Transverse colon (tissue), 4 donors: Measurements from ENCODE around the gene ETV7. TPM values are rescaled to one million over a fixed set of nuclear protein-coding genes. Genes with fewer than 3 reads are reported as not detected.

ENCODE experiments used
- DNase-seq: peaks from one replicate; pipeline ENCODE4 v3.0.0-alpha.2; 2019
- H3K27ac ChIP-seq, 4 donors: fragments of 200-600 bp; sonication (generic); 2 replicates each; pipeline ENCODE4 v1.5.1; 2016 to 2018; ENCODE audit warnings: inconsistent platforms in 4 of 4
- H3K27me3 ChIP-seq: fragments of 200-600 bp; sonication (generic); 2 replicates; pipeline ENCODE4 v1.5.1; 2017; ENCODE audit warnings: inconsistent platforms
- H3K36me3 ChIP-seq, 4 donors: fragments of 200-600 bp; sonication (generic); 2 replicates each; pipeline ENCODE4 v1.5.1; 2017 to 2019; ENCODE audit warnings: inconsistent platforms in 4 of 4
- H3K4me1 ChIP-seq, 4 donors: fragments of 200-600 bp; sonication (generic); 2 replicates each; pipeline ENCODE4 v1.5.1; 2017 to 2020; ENCODE audit warnings: inconsistent platforms in 4 of 4
- H3K4me3 ChIP-seq, 4 donors: fragments of 200-600 bp; sonication (generic); 1 replicate in 1 of 4; 2 replicates in 3 of 4; pipeline versions ENCODE4 v1.5.1 to v1.6.1; 2017 to 2019; ENCODE audit warnings: inconsistent platforms in 4 of 4
- H3K9me3 ChIP-seq, 2 donors: fragments of 200-600 bp; sonication (generic); 2 replicates each; pipeline ENCODE4 v1.5.1; 2017 to 2019; ENCODE audit warnings: inconsistent platforms in 2 of 2
- EP300 ChIP-seq: sonication (generic); formaldehyde crosslinking; IDR thresholded peaks from one replicate; pipeline ENCODE4 v1.6.1; 2017; ENCODE audit warnings: antibody characterized with exemption, low read depth
- POLR2A ChIP-seq: fragments of 450-650 bp; IDR thresholded peaks from one replicate; pipeline ENCODE4 v1.6.1; 2016; ENCODE audit warnings: antibody characterized with exemption, mild to moderate bottlenecking, moderate library complexity
- POLR2AphosphoS5 ChIP-seq, 3 donors: sonication (generic); formaldehyde crosslinking; IDR thresholded peaks; one replicate each; pipeline ENCODE4 v1.6.1; 2016; ENCODE audit warnings: antibody characterized with exemption in 3 of 3
- WGBS, 2 donors: methylation state at CpG; one replicate each; pipeline ENCODE4 v1.1.5; 2018; ENCODE audit warnings: low coverage in 1 of 2; 5-methylcytosine and 5-hydroxymethylcytosine counted together
- in situ Hi-C, 4 donors: fragments of 200-750 bp; cut with MboI; loops; one replicate each; pipeline versions ENCODE4 v1.15.0 to v1.15.1; 2017; ENCODE audit warnings: low sequenced_read_pairs in 3 of 4, low pct_ligation_motif_present in 1 of 4, low pct_unique_long_range_greater_than_20kb in 1 of 4
- intact Hi-C: fragments of 100-400 bp; cut with DNase I; formaldehyde crosslinking; loops from one replicate; pipeline ENCODE4 v1.15.1; 2023; ENCODE audit warnings: low total_unique reads
- total RNA-seq, 4 donors: library from RNA; depleted of rRNA; stranded (reverse); fragments of >200 nt; gene quantifications; one replicate each; pipeline ENCODE4 v1.1.0, GENCODE V29; 2016
- TF ChIP-seq, protein P1 (sequence below), 5 experiments: fragments of 200-600 bp in 3 of 5; fragments of 450-650 bp in 2 of 5; sonication (generic) in 3 of 5; IDR thresholded peaks; 1 replicate in 2 of 5; 2 replicates in 3 of 5; pipeline ENCODE4 v1.5.1; 2016 to 2017; ENCODE audit warnings: antibody characterized with exemption in 5 of 5, inconsistent platforms in 3 of 5, mild to moderate bottlenecking in 2 of 5, moderate library complexity in 1 of 5

ETV7 gene
- total RNA-seq, 4 donors from 2014 or later: 1.3 to 4.2 (median 3.0) TPM

DNA sequence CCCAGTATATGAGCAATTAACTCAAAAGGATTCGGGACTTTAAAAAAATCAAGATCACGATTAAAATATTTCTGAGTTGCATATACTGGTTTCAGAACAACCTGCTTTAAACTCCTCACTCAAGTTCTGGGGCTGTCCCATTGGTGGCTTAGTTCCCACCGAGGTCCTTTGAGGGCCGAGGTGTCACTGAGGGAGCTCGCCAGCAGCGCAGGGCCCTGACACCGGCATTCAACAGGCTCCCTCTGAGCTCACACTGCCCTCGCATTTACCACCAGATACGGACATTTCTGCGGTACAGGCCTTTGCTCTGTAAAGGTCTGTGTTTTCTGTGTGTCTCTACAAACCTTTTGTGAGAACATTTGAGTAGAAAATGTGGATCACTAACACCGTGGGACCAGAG lies 26.4 kb downstream of the ETV7 start:
- peaks cover 0 to 17% (median 3%) of the 10 kb centered on the region in 4 donors for H3K4me1 ChIP-seq
- intact Hi-C loops: loop anchor here (2.0 kb wide), 1 partner anchor 58 kb away; no protein-coding TSS in a partner anchor
- WGBS, 2 donors: 71% methylated on average over 11 of the region's 11 CpGs; no CpG with 5 or more reads in 1 of the 2 donors
- in situ Hi-C loops: loop anchor here in 3 of 4 donors (10.0 to 25.0 kb wide), 3 partner anchors 56 to 349 kb away; partner anchors contain the start of gene SLC26A8 (in 2 of the 3)
- DNase-seq: no peak
- no peak overlapping the region for H3K27ac ChIP-seq
- TF ChIP-seq EP300 (no peak), POLR2AphosphoS5 (IDR thresholded peaks at IDR 0.05) (no peak), POLR2A (no peak)
- TF ChIP-seq, protein P1, sequence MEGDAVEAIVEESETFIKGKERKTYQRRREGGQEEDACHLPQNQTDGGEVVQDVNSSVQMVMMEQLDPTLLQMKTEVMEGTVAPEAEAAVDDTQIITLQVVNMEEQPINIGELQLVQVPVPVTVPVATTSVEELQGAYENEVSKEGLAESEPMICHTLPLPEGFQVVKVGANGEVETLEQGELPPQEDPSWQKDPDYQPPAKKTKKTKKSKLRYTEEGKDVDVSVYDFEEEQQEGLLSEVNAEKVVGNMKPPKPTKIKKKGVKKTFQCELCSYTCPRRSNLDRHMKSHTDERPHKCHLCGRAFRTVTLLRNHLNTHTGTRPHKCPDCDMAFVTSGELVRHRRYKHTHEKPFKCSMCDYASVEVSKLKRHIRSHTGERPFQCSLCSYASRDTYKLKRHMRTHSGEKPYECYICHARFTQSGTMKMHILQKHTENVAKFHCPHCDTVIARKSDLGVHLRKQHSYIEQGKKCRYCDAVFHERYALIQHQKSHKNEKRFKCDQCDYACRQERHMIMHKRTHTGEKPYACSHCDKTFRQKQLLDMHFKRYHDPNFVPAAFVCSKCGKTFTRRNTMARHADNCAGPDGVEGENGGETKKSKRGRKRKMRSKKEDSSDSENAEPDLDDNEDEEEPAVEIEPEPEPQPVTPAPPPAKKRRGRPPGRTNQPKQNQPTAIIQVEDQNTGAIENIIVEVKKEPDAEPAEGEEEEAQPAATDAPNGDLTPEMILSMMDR (IDR thresholded peaks at IDR 0.05): no peak
- no peak overlapping the region for H3K4me3 ChIP-seq
- no peaks in the 10 kb centered on the region for H3K27me3 ChIP-seq
- no peaks in the 10 kb centered on the region for H3K9me3 ChIP-seq
- H3K36me3 ChIP-seq: no peaks in the 10 kb centered on the region

DNA sequence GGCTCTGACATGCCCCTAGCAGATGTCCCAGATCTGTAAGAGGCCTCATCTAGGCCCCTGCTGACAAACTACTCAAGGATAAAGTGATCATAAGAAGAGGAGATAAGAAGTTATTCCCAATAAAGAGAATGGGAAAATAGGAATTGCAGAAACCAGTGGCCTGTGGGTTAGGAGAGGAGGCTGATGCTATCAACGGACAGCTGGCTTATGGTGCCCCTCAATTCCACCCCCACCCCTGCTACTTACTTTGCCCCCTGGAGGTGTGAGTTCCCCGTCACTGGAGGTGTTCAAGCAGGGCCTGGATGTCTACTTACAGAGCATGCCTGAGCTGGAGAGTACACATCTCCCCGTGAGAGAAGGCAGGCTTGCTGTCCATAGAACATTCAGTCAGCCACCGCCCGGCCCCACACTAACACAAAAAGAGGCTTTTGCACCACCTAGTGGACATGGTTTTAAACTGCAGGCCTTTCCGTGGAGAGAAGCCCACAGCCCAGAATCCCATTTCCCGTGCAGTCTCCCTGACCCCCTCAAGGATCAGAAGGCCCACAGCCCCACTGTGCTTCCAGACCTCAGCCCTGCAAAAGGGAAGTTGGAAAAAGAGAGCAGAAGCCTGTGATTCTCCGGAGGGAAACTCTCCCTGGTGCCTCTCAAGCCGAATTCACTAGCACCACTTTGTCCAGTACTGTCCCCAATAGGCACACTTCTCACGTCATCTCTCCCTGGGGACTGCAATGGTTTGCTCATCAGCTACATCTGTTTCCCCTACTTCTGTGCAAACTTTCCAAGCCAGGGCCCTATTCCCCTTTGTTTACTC lies 27.0 kb downstream of the ETV7 start:
- peak; percentile 80 for DNase-seq
- WGBS, 2 donors: 18% methylated on average over 10 of the region's 10 CpGs; no CpG with 5 or more reads in 1 of the 2 donors
- H3K4me1 ChIP-seq: peaks cover 0 to 17% (median 3%) of the 10 kb centered on the region in 4 donors
- H3K4me3 ChIP-seq: no peak overlapping the region
- H3K36me3 ChIP-seq: no peaks in the 10 kb centered on the region
- TF ChIP-seq POLR2A (no peak), POLR2AphosphoS5 (IDR thresholded peaks at IDR 0.05) (no peak), EP300 (no peak)
- TF ChIP-seq, protein P1 (IDR thresholded peaks at IDR 0.05): peak; percentile 80 to 92 (median 85)
- in situ Hi-C loops: loop anchor here in 3 of 4 donors (10.0 to 25.0 kb wide), 3 partner anchors 56 to 348 kb away; partner anchors contain the start of gene SLC26A8 (in 2 of the 3)
- H3K9me3 ChIP-seq: no peaks in the 10 kb centered on the region
- intact Hi-C loops: loop anchor here (2.0 kb wide), 1 partner anchor 58 kb away; no protein-coding TSS in a partner anchor
- no peak overlapping the region for H3K27ac ChIP-seq
- no peaks in the 10 kb centered on the region for H3K27me3 ChIP-seq

DNA sequence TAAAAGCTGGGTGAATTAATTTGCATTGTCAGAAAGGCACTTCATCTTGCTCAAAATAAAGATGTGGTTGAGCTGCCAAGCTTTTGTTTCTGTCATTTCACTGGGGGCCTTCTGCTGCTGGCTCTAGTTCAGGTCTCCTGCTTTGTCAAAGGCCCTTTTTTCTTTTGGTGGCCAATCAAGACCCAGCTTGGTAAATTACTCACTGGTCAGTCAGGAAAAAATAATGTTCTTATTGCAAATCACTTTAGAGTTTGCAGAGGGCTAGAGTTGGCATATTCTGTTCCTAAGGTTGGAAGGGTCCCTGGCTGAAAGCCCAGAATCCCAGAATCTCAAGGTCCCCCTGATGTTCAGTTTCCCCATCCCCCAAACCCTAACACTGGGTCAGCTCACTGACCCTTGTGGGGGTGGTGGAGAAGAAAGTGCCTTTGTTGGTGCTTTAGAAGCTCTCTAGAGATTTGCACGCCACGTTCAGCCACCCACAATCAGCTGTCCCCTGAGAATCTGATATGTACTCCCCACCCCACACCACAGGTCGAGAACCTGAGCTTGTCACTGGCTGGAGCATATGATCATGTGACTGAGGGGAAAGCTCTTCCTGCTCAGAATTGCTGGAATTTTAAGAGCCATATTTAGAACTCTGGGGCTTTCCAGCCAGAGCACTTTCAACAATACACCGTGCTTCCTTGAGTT lies 29.1 kb downstream of the ETV7 start:
- in situ Hi-C loops (loop anchor here in 3 of 4 donors (10.0 to 25.0 kb wide), 3 partner anchors 246 to 346 kb away; partner anchors contain the start of genes SLC26A8 (in 3 of the 3) and MAPK14 (in 1 of the 3)), intact Hi-C loops (no loop called here)

More for the DNA sequence above, 29.1 kb downstream of the ETV7 start:
- Histone ChIP-seq H3K27me3 (no peaks in the 10 kb centered on the region), H3K4me1 (peaks cover 0 to 17% (median 3%) of the 10 kb centered on the region in 4 donors), H3K36me3 (no peaks in the 10 kb centered on the region), H3K4me3 (no peak overlapping the region), H3K27ac (no peak overlapping the region), H3K9me3 (no peaks in the 10 kb centered on the region)
- TF ChIP-seq, protein P1 (IDR thresholded peaks at IDR 0.05): no peak
- no peak for TF ChIP-seq POLR2AphosphoS5 (IDR thresholded peaks at IDR 0.05)
- no peak for DNase-seq
- WGBS, 2 donors: 54 to 70% methylated on average over 2 to 4 of the region's 4 CpGs
